Mesodermal cell (in vitro differentiated cells): ENCODE data around the gene FAM9C.

Experiments
- H3K27ac ChIP-seq: 2 replicates; pipeline ENCODE4 v1.7.0; 2013; ENCODE audit warnings: mild to moderate bottlenecking, low read depth, low read length, moderate library complexity; ENCODE audit not compliant: severe bottlenecking
- H3K36me3 ChIP-seq: 2 replicates; pipeline ENCODE4 v1.7.1; 2013; ENCODE audit warnings: mild to moderate bottlenecking, low read length, moderate library complexity; ENCODE audit not compliant: control insufficient read depth, insufficient read depth
- H3K4me1 ChIP-seq: one replicate; pipeline ENCODE4 v1.7.1; 2013; ENCODE audit warnings: mild to moderate bottlenecking, low read length; ENCODE audit not compliant: insufficient read depth, control insufficient read depth, poor library complexity, severe bottlenecking
- H3K4me3 ChIP-seq: 2 replicates; pipeline ENCODE4 v1.7.0; 2013; ENCODE audit warnings: low read length, control low read depth, mild to moderate bottlenecking; ENCODE audit not compliant: insufficient read depth, poor library complexity, severe bottlenecking; ENCODE audit errors: extremely low read depth
- H3K9me3 ChIP-seq: 2 replicates; pipeline ENCODE4 v1.7.1; 2013; ENCODE audit warnings: mild to moderate bottlenecking, low read length, moderate library complexity; ENCODE audit not compliant: control insufficient read depth
- WGBS, 2 experiments: methylation state at CpG; one replicate each; pipeline ENCODE4 v1.1.5; 2013; ENCODE audit warnings: missing lambda C conversion rate in 2 of 2; ENCODE audit not compliant: insufficient coverage in 2 of 2; 5-methylcytosine and 5-hydroxymethylcytosine counted together

Gene FAM9C

GRCh38 chrX:13005661-13006473 is 38.6 kb downstream of the FAM9C start:
- H3K27ac ChIP-seq = no peak overlapping the region
- H3K36me3 ChIP-seq = no peaks in the 10 kb centered on the region
- H3K9me3 ChIP-seq = no peaks in the 10 kb centered on the region
- H3K4me3 ChIP-seq = no peak overlapping the region
- H3K4me1 ChIP-seq = peaks cover 3% of the 10 kb centered on the region
- 80% methylated on average over 1 of the region's 9 CpGs; no CpG with 5 or more reads in 1 of the 2 experiments for WGBS, 2 experiments

GRCh38 chrX:13001961-13002671 is 42.3 kb downstream of the FAM9C start:
- Histone ChIP-seq H3K4me1 (peaks cover 12% of the 10 kb centered on the region), H3K9me3 (no peaks in the 10 kb centered on the region), H3K36me3 (no peaks in the 10 kb centered on the region), H3K4me3 (no peak overlapping the region), H3K27ac (no peak overlapping the region)
- no CpG with 5 or more reads among the region's 4 CpGs for WGBS, 2 experiments

GRCh38 chrX:13001097-13001496 is 43.3 kb downstream of the FAM9C start:
- no peaks in the 10 kb centered on the region for H3K36me3 ChIP-seq
- WGBS, 2 experiments = 83 to 100% methylated on average over 1 of the region's 5 CpGs
- no peak overlapping the region for H3K4me3 ChIP-seq
- no peak overlapping the region for H3K27ac ChIP-seq
- H3K9me3 ChIP-seq = no peaks in the 10 kb centered on the region
- H3K4me1 ChIP-seq = peaks cover 12% of the 10 kb centered on the region

GRCh38 chrX:13000301-13000811 is 44.1 kb downstream of the FAM9C start:
- WGBS, 2 experiments = 40 to 50% methylated on average over 1 of the region's 8 CpGs
- Histone ChIP-seq H3K9me3 (no peaks in the 10 kb centered on the region), H3K4me3 (no peak overlapping the region), H3K36me3 (no peaks in the 10 kb centered on the region), H3K27ac (no peak overlapping the region), H3K4me1 (peaks cover 12% of the 10 kb centered on the region)

- Histone ChIP-seq H3K36me3 (no peaks in the 10 kb centered on the region), H3K4me3 (no peak overlapping the region), H3K4me1 (peaks cover 12% of the 10 kb centered on the region), H3K9me3 (no peaks in the 10 kb centered on the region), H3K27ac (no peak overlapping the region)
- 39 to 67% methylated on average over 3 to 4 of the region's 9 CpGs for WGBS, 2 experiments
Observed at GRCh38 chrX:12999422-12999821, 45.0 kb downstream of the FAM9C start.

- H3K4me1 ChIP-seq = peaks cover 12% of the 10 kb centered on the region
- H3K9me3 ChIP-seq = no peaks in the 10 kb centered on the region
- H3K36me3 ChIP-seq = no peaks in the 10 kb centered on the region
- no peak overlapping the region for H3K27ac ChIP-seq
- WGBS, 2 experiments = 65 to 70% methylated on average over 2 of the region's 5 CpGs
- no peak overlapping the region for H3K4me3 ChIP-seq
Observed at GRCh38 chrX:12997906-12998687, 46.3 kb downstream of the FAM9C start.

GRCh38 chrX:12996934-12997435 is 47.4 kb downstream of the FAM9C start:
- no peak overlapping the region for H3K27ac ChIP-seq
- H3K4me1 ChIP-seq = peaks cover 12% of the 10 kb centered on the region
- 90 to 100% methylated on average over 1 to 2 of the region's 3 CpGs for WGBS, 2 experiments
- H3K9me3 ChIP-seq = no peaks in the 10 kb centered on the region
- no peak overlapping the region for H3K4me3 ChIP-seq
- H3K36me3 ChIP-seq = no peaks in the 10 kb centered on the region

- H3K27ac ChIP-seq = no peak overlapping the region
- WGBS, 2 experiments = no CpG with 5 or more reads among the region's 4 CpGs
- no peaks in the 10 kb centered on the region for H3K9me3 ChIP-seq
- H3K36me3 ChIP-seq = no peaks in the 10 kb centered on the region
- H3K4me1 ChIP-seq = peaks cover 7% of the 10 kb centered on the region
- no peak overlapping the region for H3K4me3 ChIP-seq
Observed at GRCh38 chrX:12994321-12994720, 50.1 kb downstream of the FAM9C start.

- Histone ChIP-seq H3K4me3 (no peak overlapping the region), H3K27ac (no peak overlapping the region), H3K9me3 (no peaks in the 10 kb centered on the region), H3K36me3 (no peaks in the 10 kb centered on the region), H3K4me1 (peaks cover 5% of the 10 kb centered on the region)
- no CpG with 5 or more reads among the region's 1 CpG for WGBS, 2 experiments
Observed at GRCh38 chrX:12993826-12994225, 50.6 kb downstream of the FAM9C start.

- Histone ChIP-seq H3K4me1 (no peaks in the 10 kb centered on the region), H3K36me3 (no peaks in the 10 kb centered on the region), H3K27ac (no peak overlapping the region), H3K9me3 (no peaks in the 10 kb centered on the region), H3K4me3 (no peak overlapping the region)
- WGBS, 2 experiments = no CpG with 5 or more reads among the region's 4 CpGs
Observed at GRCh38 chrX:12992544-12993118, 51.8 kb downstream of the FAM9C start.
